GM21390 (cell line): Measurements from ENCODE around the gene HDGFL2.
"Not testable (repeated sequence)": the region's sequence is repeated elsewhere in the genome, so short reads cannot be mapped to it uniquely, and the experiment has no call there.

Experiments used
- ATAC-seq: cut with Tn5 transposase; IDR thresholded peaks from one replicate; pipeline ENCODE4 v1.9.1; 2021; ENCODE audit not compliant: unreplicated experiment

Gene HDGFL2

GRCh38 chr19:4511300-4512054 is 39.4 kb downstream of the HDGFL2 start:
- ATAC-seq = no peak

- ATAC-seq = no peak
Observed at GRCh38 chr19:4512070-4512469, 40.0 kb downstream of the HDGFL2 start.

- ATAC-seq = no peak
Observed at GRCh38 chr19:4513248-4513647, 41.2 kb downstream of the HDGFL2 start.

GRCh38 chr19:4515732-4516131 is 43.6 kb downstream of the HDGFL2 start:
- ATAC-seq = no peak

- no peak for ATAC-seq
Observed at GRCh38 chr19:4516199-4516938, 44.3 kb downstream of the HDGFL2 start.

- ATAC-seq = no peak
Observed at GRCh38 chr19:4516939-4517300, 44.8 kb downstream of the HDGFL2 start.

GRCh38 chr19:4517451-4518057 is 45.5 kb downstream of the HDGFL2 start:
- no peak for ATAC-seq

- ATAC-seq = no peak
Observed at GRCh38 chr19:4518345-4519171, 46.5 kb downstream of the HDGFL2 start, which contains the start of gene PLIN4. Gene PLIN4 (minus strand): TSS chr19:4518486. CDS start chr19:4518272, 214 bp downstream.

- no peak for ATAC-seq
Observed at GRCh38 chr19:4519172-4519496, 47.0 kb downstream of the HDGFL2 start.

GRCh38 chr19:4519521-4520277 is 47.6 kb downstream of the HDGFL2 start:
- no peak for ATAC-seq

- no peak for ATAC-seq
Observed at GRCh38 chr19:4521170-4521887, 49.2 kb downstream of the HDGFL2 start.

GRCh38 chr19:4521888-4522242 is 49.8 kb downstream of the HDGFL2 start:
- no peak for ATAC-seq

- ATAC-seq = no peak
Observed at GRCh38 chr19:4522291-4523002, 50.4 kb downstream of the HDGFL2 start.

- ATAC-seq = no peak
Observed at GRCh38 chr19:4523306-4524110, 51.4 kb downstream of the HDGFL2 start.

GRCh38 chr19:4524808-4525562 is 52.9 kb downstream of the HDGFL2 start:
- ATAC-seq = no peak

- ATAC-seq = no peak
Observed at GRCh38 chr19:4525563-4526002, 53.5 kb downstream of the HDGFL2 start.

GRCh38 chr19:4527377-4527776 is 55.3 kb downstream of the HDGFL2 start:
- ATAC-seq = not testable (repeated sequence)

GRCh38 chr19:4528843-4529242 is 56.7 kb downstream of the HDGFL2 start:
- no peak for ATAC-seq
